HFF-Myc (cell line): ENCODE results near the gene GALT.

Experiments
- DNase-seq: peaks from one replicate; pipeline ENCODE4 v3.0.0-alpha.2; 2011; ENCODE audit warnings: low read depth; ENCODE audit errors: extremely low read depth
- H3K4me3 ChIP-seq: replicated peaks from 2 replicates; pipeline ENCODE4 v1.5.1; 2011; ENCODE audit warnings: low read depth, mild to moderate bottlenecking, control low read depth, low read length
- CTCF ChIP-seq: IDR thresholded peaks from 2 replicates; pipeline ENCODE4 v1.5.1; 2012; ENCODE audit warnings: mild to moderate bottlenecking, low read depth, low read length, control low read depth; ENCODE audit errors: missing control alignments

The GALT gene

GRCh38 chr9:34688329-34689115 lies 42.0 kb downstream of the GALT start:
- DNase-seq: no peak
- no peak overlapping the region for H3K4me3 ChIP-seq
- no peak for TF ChIP-seq CTCF

GRCh38 chr9:34689116-34689470 lies 42.6 kb downstream of the GALT start:
- no peak for DNase-seq
- TF ChIP-seq CTCF: no peak
- no peak overlapping the region for H3K4me3 ChIP-seq

GRCh38 chr9:34689512-34689911 lies 43.0 kb downstream of the GALT start:
- DNase-seq: no peak
- no peak overlapping the region for H3K4me3 ChIP-seq
- no peak for TF ChIP-seq CTCF

GRCh38 chr9:34690983-34691935 lies 44.8 kb downstream of the GALT start, which contains the start of gene CCL19:
Gene CCL19 (minus strand): TSS chr9:34691276. CDS start chr9:34691139, 137 bp downstream.
- DNase-seq: no peak
- no peak within 1 kb of the TSS for H3K4me3 ChIP-seq
- TF ChIP-seq CTCF: no peak

GRCh38 chr9:34691936-34692315 lies 45.5 kb downstream of the GALT start:
- DNase-seq: no peak
- TF ChIP-seq CTCF: no peak
- H3K4me3 ChIP-seq: no peak overlapping the region

DNA sequence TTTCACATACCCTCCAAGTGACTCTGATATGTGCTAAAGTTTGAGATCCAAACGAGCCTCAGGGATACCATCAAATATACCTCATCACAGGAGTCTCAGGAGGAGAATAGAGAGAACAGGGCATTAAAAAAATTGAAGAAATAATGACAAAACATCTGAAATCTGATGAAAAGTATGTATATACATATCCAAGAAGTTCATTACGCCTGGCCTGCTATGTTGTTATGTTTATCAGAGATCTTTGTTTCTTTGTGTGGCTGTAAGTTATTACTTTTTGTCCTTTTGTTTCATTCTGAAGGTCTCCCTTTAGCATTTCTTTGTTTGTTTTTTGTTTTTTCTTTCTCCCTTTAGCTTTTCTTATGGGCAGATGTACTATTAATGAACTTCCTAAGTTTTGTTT lies 47.1 kb downstream of the GALT start:
- TF ChIP-seq CTCF: no peak

More for the DNA sequence above, 47.1 kb downstream of the GALT start:
- H3K4me3 ChIP-seq: no peak overlapping the region
- DNase-seq: no peak
